Fibroblast of lung (primary cell): ENCODE data around the gene TUBB4B. TPM values are rescaled to one million over a fixed set of nuclear protein-coding genes. Genes with fewer than 3 reads are reported as not detected.

Source experiments
- DNase-seq, 2 donors: peaks; one replicate each; pipeline versions ENCODE4 v3.0.0 to v3.0.0-alpha.2; 2010; ENCODE audit warnings: low read depth in 2 of 2
- H2AFZ ChIP-seq: 2 replicates; pipeline ENCODE4 v1.5.1; 2012; ENCODE audit warnings: low read length, control low read depth, inconsistent platforms
- H3K27ac ChIP-seq: 2 replicates; pipeline ENCODE4 v1.5.1; 2011; ENCODE audit warnings: low read length, control low read depth; ENCODE audit not compliant: insufficient read depth
- H3K27me3 ChIP-seq: 2 replicates; pipeline ENCODE4 v1.5.1; 2011; ENCODE audit warnings: mild to moderate bottlenecking, low read length; ENCODE audit not compliant: control insufficient read depth, insufficient read depth
- H3K36me3 ChIP-seq: 2 replicates; pipeline ENCODE4 v1.5.1; 2011; ENCODE audit warnings: low read length; ENCODE audit not compliant: control insufficient read depth, insufficient read depth
- H3K4me1 ChIP-seq: 2 replicates; pipeline ENCODE4 v1.5.1; 2011; ENCODE audit warnings: low read length; ENCODE audit not compliant: control insufficient read depth, insufficient read depth; ENCODE audit errors: extremely low read depth
- H3K4me2 ChIP-seq: 2 replicates; pipeline ENCODE4 v1.5.1; 2011; ENCODE audit warnings: low read length, control low read depth; ENCODE audit not compliant: insufficient read depth; ENCODE audit errors: extremely low read depth
- H3K4me3 ChIP-seq, 4 experiments: fragments of 200-600 bp in 1 of 4; sonication (generic) in 1 of 4; replicated peaks in 1 of 4; 2 replicates each; pipeline ENCODE4 v1.5.1; 2011 to 2016; ENCODE audit warnings: low read length in 4 of 4, low read depth in 3 of 4, mild to moderate bottlenecking in 3 of 4, control low read depth in 2 of 4, inconsistent platforms in 1 of 4, mixed read lengths in 1 of 4; ENCODE audit not compliant: insufficient read depth in 1 of 4; ENCODE audit errors: control extremely low read depth in 1 of 4
- H3K79me2 ChIP-seq: 2 replicates; pipeline ENCODE4 v1.5.1; 2012; ENCODE audit warnings: mild to moderate bottlenecking, low read length, inconsistent platforms; ENCODE audit not compliant: control insufficient read depth, insufficient read depth
- H3K9ac ChIP-seq: 2 replicates; pipeline ENCODE4 v1.5.1; 2011; ENCODE audit warnings: mild to moderate bottlenecking, low read length, control low read depth; ENCODE audit not compliant: insufficient read depth
- H3K9me3 ChIP-seq: 2 replicates; pipeline ENCODE4 v1.5.1; 2012; ENCODE audit warnings: low read depth, low read length; ENCODE audit not compliant: control insufficient read depth, insufficient read depth
- H4K20me1 ChIP-seq: 2 replicates; pipeline ENCODE4 v1.5.1; 2011; ENCODE audit warnings: low read length; ENCODE audit not compliant: control insufficient read depth, insufficient read depth; ENCODE audit errors: extremely low read depth
- CTCF ChIP-seq, 2 donors: IDR thresholded peaks in 1 of 2; conservative IDR thresholded peaks in 1 of 2; 1 replicate in 1 of 2; 2 replicates in 1 of 2; pipeline ENCODE4 v1.5.1; 2011 to 2012; ENCODE audit warnings: low read length in 2 of 2, control low read depth in 1 of 2, inconsistent platforms in 1 of 2, low read depth in 1 of 2, mild to moderate bottlenecking in 1 of 2
- EZH2 ChIP-seq: IDR thresholded peaks from 2 replicates; pipeline ENCODE4 v1.5.1; 2012; ENCODE audit warnings: low read length, control low read depth, mild to moderate bottlenecking; ENCODE audit errors: missing control alignments
- polyA plus RNA-seq, 2 donors: library from polyadenylated mRNA; depleted of rRNA in 1 of 2; stranded (reverse) in 1 of 2; unstranded in 1 of 2; fragments of >200 nt; gene quantifications; 2 replicates each; pipeline ENCODE4 v1.2.1, GENCODE V29; 2011 to 2012; ENCODE audit warnings: missing spikeins in 1 of 2
- total RNA-seq: library from RNA; depleted of rRNA; stranded (reverse); fragments of >200 nt; gene quantifications from 2 replicates; pipeline ENCODE4 v1.2.1, GENCODE V29; 2014

TUBB4B gene
- total and polyA plus RNA-seq, 2 donors (not counting 1 experiment from before 2014, with no cell fraction given), result 111 to 332 TPM

DNA sequence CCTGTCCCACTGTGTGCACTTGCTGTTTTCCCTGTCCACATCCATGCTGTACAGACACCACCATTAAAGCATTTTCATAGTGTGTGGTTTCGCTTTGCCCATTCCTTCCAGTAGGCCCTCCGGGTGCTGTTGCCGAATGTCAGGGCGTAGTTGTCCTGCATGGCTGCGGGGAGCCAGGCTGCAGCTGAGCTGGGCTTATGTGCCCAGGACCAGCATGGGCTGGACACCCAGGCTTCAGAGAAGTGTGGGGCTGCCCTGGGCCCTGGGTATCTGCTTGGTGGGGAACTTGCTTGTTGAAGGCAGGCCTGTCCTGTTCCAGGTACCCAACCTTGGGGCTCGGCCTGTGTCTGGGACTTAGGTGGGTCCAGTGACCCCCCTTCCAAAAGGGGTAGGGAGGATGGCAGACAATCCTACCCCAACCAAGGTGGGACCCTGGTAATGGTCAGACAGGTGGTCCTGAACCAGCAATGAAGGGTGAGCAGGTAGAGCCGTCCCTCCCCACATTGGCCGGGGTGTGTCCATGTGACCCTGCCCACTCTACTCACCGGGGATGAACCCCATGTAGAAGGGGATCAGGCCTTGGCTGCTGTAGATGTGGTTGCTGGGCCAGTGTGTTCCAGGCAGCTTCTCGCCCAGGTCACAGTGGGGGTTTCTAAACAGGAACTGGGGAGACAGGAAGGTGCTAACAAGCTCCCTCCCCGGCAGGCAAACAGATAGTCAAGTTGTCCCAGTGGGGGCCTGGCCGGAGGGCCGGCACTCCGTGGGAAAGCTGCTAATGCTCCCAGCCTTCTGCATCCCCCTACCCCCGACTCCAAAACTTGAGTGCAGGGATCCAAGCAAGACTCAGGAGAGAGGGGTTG is 2.8 kb downstream of the TUBB4B start:
- no peak overlapping the region for H3K9ac ChIP-seq
- no peaks in the 10 kb centered on the region for H3K27me3 ChIP-seq
- DNase-seq, result no peak
- no peak overlapping the region for H3K27ac ChIP-seq
- TF ChIP-seq CTCF (conservative IDR thresholded peaks at IDR 0.05 in 1 of 2, IDR thresholded peaks at IDR 0.05 in 1 of 2; ENCODE audit: low read depth in 1 of 2, low read length in 2 of 2) (peak in 1 of 2 donors; percentile 10), EZH2 (no peak)
- peaks cover 6% of the 10 kb centered on the region for H3K4me1 ChIP-seq
- peaks cover 18% of the 10 kb centered on the region for H3K36me3 ChIP-seq
- no peaks in the 10 kb centered on the region for H4K20me1 ChIP-seq
- no peak overlapping the region for H2AFZ ChIP-seq
- no peaks in the 10 kb centered on the region for H3K9me3 ChIP-seq
- no peak overlapping the region for H3K4me3 ChIP-seq
- peaks cover 30% of the 10 kb centered on the region for H3K79me2 ChIP-seq
- H3K4me2 ChIP-seq, result no peak overlapping the region

DNA sequence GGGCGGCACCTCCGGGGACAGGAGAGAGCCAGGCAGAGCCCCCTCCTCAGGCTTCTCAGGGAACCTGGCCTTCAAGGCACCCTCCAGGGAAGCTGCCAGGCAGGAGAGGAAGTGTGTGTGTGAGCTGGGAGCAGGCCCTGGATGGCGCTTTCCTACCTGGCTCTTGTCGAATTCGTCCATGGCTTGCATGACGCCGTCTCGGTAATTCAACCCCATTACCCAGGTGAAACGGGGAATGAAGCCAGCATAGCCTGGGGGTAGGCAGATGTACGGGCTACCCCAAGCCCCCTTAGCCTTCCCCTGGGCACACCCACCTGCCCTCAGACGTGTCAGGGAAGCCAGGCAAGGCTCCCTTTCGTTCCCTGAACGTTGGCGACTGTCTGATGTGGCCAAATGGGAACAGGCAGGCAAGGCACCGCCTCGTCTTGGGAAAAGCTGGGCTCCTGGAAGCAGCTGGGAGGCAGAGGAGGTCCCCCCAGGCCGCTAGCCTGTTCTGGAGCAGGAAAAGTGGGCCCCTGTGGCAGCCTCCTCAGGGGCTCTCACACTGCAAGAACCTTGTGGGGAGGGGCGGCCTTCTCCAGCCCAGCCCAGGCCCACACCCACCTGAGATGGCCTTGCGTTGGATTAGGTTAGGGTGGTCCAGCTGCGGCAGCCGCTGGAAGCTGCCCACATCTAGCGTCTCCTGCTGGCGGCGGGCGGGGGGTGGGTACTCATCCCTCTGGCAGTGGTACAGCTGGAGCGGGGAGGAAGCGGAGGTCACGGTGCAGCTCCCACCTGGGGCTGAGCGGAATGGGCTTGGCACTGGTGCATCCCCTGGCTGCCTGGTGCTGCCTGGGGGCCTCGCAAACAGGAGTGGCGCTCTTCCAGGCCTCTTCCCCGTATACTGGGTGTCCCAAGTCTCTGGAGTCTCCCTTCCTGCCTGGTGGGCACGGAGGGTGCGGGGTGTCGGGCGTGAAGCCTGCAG is 3.7 kb downstream of the TUBB4B start:
- Histone ChIP-seq H3K79me2 (peaks cover 25% of the 10 kb centered on the region), H3K36me3 (peaks cover 18% of the 10 kb centered on the region), H3K4me3 (no peak overlapping the region), H3K9me3 (no peaks in the 10 kb centered on the region), H2AFZ (no peak overlapping the region), H3K27ac (no peak overlapping the region), H4K20me1 (no peaks in the 10 kb centered on the region), H3K4me1 (peaks cover 4% of the 10 kb centered on the region), H3K9ac (no peak overlapping the region), H3K27me3 (no peaks in the 10 kb centered on the region), H3K4me2 (no peak overlapping the region)
- no peak for TF ChIP-seq EZH2
- DNase-seq, result no peak

DNA sequence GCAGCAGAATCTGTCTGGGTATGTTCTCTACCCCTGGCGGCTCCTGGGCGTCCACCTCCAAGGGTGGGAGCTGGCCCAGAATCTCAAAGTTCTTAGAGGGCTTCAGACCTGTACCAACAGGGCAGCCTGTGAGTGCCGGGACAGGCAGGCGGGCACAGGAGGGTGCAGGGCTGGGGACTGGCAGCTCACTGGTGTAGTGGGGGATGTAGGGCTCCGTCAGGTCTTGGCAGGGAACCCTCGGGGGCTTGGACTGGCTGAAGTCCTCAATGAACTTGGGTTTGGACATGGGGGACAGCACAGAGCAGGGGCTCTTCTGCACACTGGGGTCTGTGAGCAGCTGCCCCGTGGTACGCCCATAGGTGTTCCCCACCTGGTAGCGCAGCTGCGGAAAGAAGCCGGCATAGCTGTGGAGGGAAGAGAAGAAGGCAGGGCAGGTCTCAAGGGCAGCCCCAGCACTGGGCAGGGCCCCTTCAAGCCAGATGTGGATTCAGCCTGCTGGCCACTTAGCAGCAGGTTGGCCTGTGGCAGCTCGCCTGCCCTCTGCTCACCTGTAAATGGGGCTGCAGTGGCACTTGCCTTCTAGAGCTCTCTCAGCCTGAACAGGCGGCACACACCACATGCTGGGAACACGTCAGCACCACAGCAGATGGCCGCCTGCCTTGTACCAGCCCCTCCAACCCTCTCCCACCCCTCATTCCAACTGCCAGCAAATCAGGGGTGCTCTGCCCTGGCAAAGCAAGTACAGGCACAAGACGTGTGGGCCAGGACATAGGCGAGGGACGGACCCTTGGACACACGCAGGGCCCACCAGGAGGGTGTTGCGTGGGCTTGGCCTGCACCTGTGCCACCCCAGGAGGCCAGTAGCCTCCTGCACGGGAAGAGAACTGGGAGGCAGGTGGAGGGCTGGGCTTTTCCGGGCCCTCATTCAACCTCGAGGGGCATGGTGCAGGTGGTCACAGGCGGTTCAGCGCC is 4.6 kb downstream of the TUBB4B start:
- Histone ChIP-seq H3K4me3 (no peak overlapping the region), H3K4me2 (no peak overlapping the region), H2AFZ (no peak overlapping the region), H3K9ac (no peak overlapping the region), H3K27ac (no peak overlapping the region), H3K4me1 (peaks cover 4% of the 10 kb centered on the region), H4K20me1 (no peaks in the 10 kb centered on the region), H3K27me3 (no peaks in the 10 kb centered on the region), H3K9me3 (no peaks in the 10 kb centered on the region), H3K79me2 (peaks cover 25% of the 10 kb centered on the region), H3K36me3 (peaks cover 18% of the 10 kb centered on the region)
- no peak for DNase-seq
- TF ChIP-seq CTCF (conservative IDR thresholded peaks at IDR 0.05 in 1 of 2, IDR thresholded peaks at IDR 0.05 in 1 of 2; ENCODE audit: low read depth in 1 of 2, low read length in 2 of 2) (no peak), EZH2 (no peak)
